K562 (cell line): ENCODE results near the gene HS3ST3B1. TPM values are rescaled to one million over a fixed set of nuclear protein-coding genes. Genes with fewer than 3 reads are reported as not detected.
A peak's percentile ranks its signal among the peaks of the same experiment; 100 is the strongest.

ENCODE experiments used
- CTCF ChIP-seq, 3 experiments: IDR thresholded peaks in 2 of 3; conservative IDR thresholded peaks in 1 of 3; 2 replicates each; pipeline ENCODE4 v1.5.1; 2011 to 2012; ENCODE audit warnings: low read length in 3 of 3, mild to moderate bottlenecking in 3 of 3, control low read depth in 2 of 3, improper control_type of control experiment in 1 of 3, inconsistent platforms in 1 of 3, low read depth in 1 of 3, mixed read lengths in 1 of 3, moderate library complexity in 1 of 3; ENCODE audit not compliant: insufficient read depth in 2 of 3
- CXXC5 ChIP-seq: fragments of 250-450 bp; sonication (Bioruptor Pico); IDR thresholded peaks from 2 replicates; pipeline ENCODE4 v1.8.0; 2022; ENCODE audit warnings: inconsistent platforms, mild to moderate bottlenecking, moderate library complexity
- L3MBTL2 ChIP-seq: fragments of 450-650 bp; IDR thresholded peaks from 2 replicates; pipeline ENCODE4 v1.6.1; 2016; ENCODE audit warnings: mild to moderate bottlenecking, moderate library complexity
- MGA ChIP-seq: fragments of 450-650 bp; IDR thresholded peaks from 2 replicates; pipeline ENCODE4 v1.6.1; 2016; ENCODE audit warnings: mild to moderate bottlenecking, moderate library complexity
- NFYB ChIP-seq: IDR thresholded peaks from 2 replicates; pipeline ENCODE4 v1.6.1; 2011; ENCODE audit warnings: mild to moderate bottlenecking, moderate library complexity; ENCODE audit not compliant: insufficient read length; ENCODE audit errors: extremely low read depth
- ZFP91 ChIP-seq: sonication (generic); formaldehyde crosslinking; IDR thresholded peaks from 2 replicates; pipeline ENCODE4 v1.8.0; 2022; ENCODE audit warnings: mild to moderate bottlenecking, missing genetic modification reagents
- ZNF551 ChIP-seq: fragments of 250-450 bp; sonication (Bioruptor Pico); IDR thresholded peaks from 2 replicates; pipeline ENCODE4 v1.5.0; 2021; ENCODE audit warnings: mild to moderate bottlenecking, moderate library complexity
- polyA plus RNA-seq, 8 experiments: library from polyadenylated mRNA; depleted of rRNA in 4 of 8; stranded (reverse) in 5 of 8; unstranded in 3 of 8; fragments of >200 nt; fragmentation: Nextera tagmentation in 2 of 8; fragmentation: Illumina TruSeq in 1 of 8; extraction: Ambion mirVana in 2 of 8; extraction: Trizol in 1 of 8; gene quantifications; 2 replicates each; pipeline versions ENCODE4 v1.2.1 to v1.2.3, GENCODE V29; 2011 to 2014; ENCODE audit warnings: inconsistent platforms in 1 of 8, missing spikeins in 1 of 8
- total RNA-seq, 7 experiments: library from RNA; depleted of rRNA in 6 of 7; stranded (reverse); fragments of >200 nt in 6 of 7; fragmentation: Illumina TruSeq in 2 of 7; extraction: Trizol in 2 of 7; gene quantifications; 2 replicates each; pipeline versions ENCODE4 v1.2.1 to v1.2.3, GENCODE V29; 2011 to 2021; ENCODE audit warnings: low replicate concordance in 1 of 7
- TF ChIP-seq, protein P1 (sequence below): sonication (generic); formaldehyde crosslinking; IDR thresholded peaks from 2 replicates; pipeline ENCODE4 v1.8.0; 2022; ENCODE audit warnings: missing genetic modification reagents, mild to moderate bottlenecking, borderline replicate concordance

Gene HS3ST3B1
- total and polyA plus RNA-seq, 9 of the 15 experiments (the other 6 are each of a cell fraction or from before 2014, with no cell fraction given), result 1.9 to 12.9 (median 3.7) TPM

GRCh38 chr17:14300575-14301278 lies at the start of gene HS3ST3B1 (continued):
- TF ChIP-seq MGA (0 out of 2 replicates have a peak, but pooled peaks have one; percentile 37), CTCF (IDR thresholded peaks at IDR 0.05 in 2 of 3, conservative IDR thresholded peaks at IDR 0.05 in 1 of 3; ENCODE audit: insufficient read depth in 2 of 3, low read depth in 1 of 3, low read length in 3 of 3) (0 out of 6 replicates have a peak, but pooled peaks of 1 of the 3 experiments have one; percentile 6), L3MBTL2 (peak; percentile 57; the same call in 1 of the 2 replicates), ZNF551 (CRISPR knock-in tag) (no peak), ZFP91 (no peak), CXXC5 (CRISPR knock-in tag) (peak; percentile 74), NFYB (peak; percentile 59)
- TF ChIP-seq, protein P1, sequence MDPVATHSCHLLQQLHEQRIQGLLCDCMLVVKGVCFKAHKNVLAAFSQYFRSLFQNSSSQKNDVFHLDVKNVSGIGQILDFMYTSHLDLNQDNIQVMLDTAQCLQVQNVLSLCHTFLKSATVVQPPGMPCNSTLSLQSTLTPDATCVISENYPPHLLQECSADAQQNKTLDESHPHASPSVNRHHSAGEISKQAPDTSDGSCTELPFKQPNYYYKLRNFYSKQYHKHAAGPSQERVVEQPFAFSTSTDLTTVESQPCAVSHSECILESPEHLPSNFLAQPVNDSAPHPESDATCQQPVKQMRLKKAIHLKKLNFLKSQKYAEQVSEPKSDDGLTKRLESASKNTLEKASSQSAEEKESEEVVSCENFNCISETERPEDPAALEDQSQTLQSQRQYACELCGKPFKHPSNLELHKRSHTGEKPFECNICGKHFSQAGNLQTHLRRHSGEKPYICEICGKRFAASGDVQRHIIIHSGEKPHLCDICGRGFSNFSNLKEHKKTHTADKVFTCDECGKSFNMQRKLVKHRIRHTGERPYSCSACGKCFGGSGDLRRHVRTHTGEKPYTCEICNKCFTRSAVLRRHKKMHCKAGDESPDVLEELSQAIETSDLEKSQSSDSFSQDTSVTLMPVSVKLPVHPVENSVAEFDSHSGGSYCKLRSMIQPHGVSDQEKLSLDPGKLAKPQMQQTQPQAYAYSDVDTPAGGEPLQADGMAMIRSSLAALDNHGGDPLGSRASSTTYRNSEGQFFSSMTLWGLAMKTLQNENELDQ, result no peak
